HepG2 (cell line): ENCODE results near the gene NEU1. TPM values are rescaled to one million over a fixed set of nuclear protein-coding genes. Genes with fewer than 3 reads are reported as not detected.

Experiments used
- ATAC-seq: fragments of 200-7000 bp; cut with Tn5 transposase; 3 replicates; pipeline ENCODE4 v1.9.1; 2020; ENCODE audit warnings: mild to moderate bottlenecking, moderate library complexity
- BruUV-seq: library from RNA; stranded (reverse); fragments of 400-500 nt; replicated peaks from 2 replicates; lab custom pipeline; 2021; lab: Mats Ljungman, UMichigan
- CTCF ChIA-PET: fragments of 300-600 bp; formaldehyde crosslinking; extraction: SDS; loops from one replicate; lab custom pipeline; 2021; ENCODE audit warnings: low total read pairs, inconsistent platforms, low intra/inter-chr PET ratio; lab: Yijun Ruan, JAX
- POLR2A ChIA-PET: fragments of 350-600 bp; sonication (Branson Sonifier 250); formaldehyde crosslinking; loops from one replicate; lab custom pipeline; 2020; ENCODE audit warnings: antibody characterized with exemption, inconsistent platforms; lab: Yijun Ruan, JAX
- DNase-seq: peaks from one replicate; pipeline ENCODE4 v3.0.0-alpha.2; 2015; ENCODE audit warnings: low spot score
- FAIRE-seq: peaks from 3 replicates; lab custom pipeline; 2011; peaks lifted over from hg19 to GRCh38; lab: Jason Lieb, UNC
- H2AFZ ChIP-seq: one replicate; pipeline ENCODE4 v1.6.1; 2011; ENCODE audit warnings: low read length, inconsistent platforms
- H3K27ac ChIP-seq: fragments of 300-600 bp; 3 replicates; pipeline ENCODE4 v1.8.0; 2011; ENCODE audit warnings: mixed run types, mild to moderate bottlenecking, mixed read lengths, low read length, inconsistent platforms; ENCODE audit not compliant: insufficient read depth; ENCODE audit errors: extremely low read length
- H3K27me3 ChIP-seq, 2 experiments: fragments of 200-600 bp in 1 of 2; 2 replicates in 1 of 2; 3 replicates in 1 of 2; pipeline versions ENCODE4 v1.6.0 to v1.8.0; 2011; ENCODE audit warnings: low read length in 2 of 2, mild to moderate bottlenecking in 2 of 2, moderate library complexity in 2 of 2, inconsistent platforms in 1 of 2; ENCODE audit not compliant: insufficient read depth in 2 of 2, control insufficient read depth in 1 of 2
- H3K36me3 ChIP-seq, 2 experiments: fragments of 200-600 bp in 1 of 2; replicated peaks in 1 of 2; 2 replicates in 1 of 2; 3 replicates in 1 of 2; pipeline versions ENCODE4 v1.5.1 to v1.8.0; 2011; ENCODE audit warnings: low read length in 2 of 2, inconsistent platforms in 1 of 2; ENCODE audit not compliant: insufficient read depth in 2 of 2, control insufficient read depth in 1 of 2
- H3K4me1 ChIP-seq: 2 replicates; pipeline ENCODE4 v1.5.1; 2012; ENCODE audit warnings: low read length, inconsistent platforms; ENCODE audit not compliant: insufficient read depth
- H3K4me2 ChIP-seq: 2 replicates; pipeline ENCODE4 v1.6.0; 2011; ENCODE audit warnings: low read depth, low read length, inconsistent platforms
- H3K4me3 ChIP-seq, 3 experiments: fragments of 200-600 bp in 1 of 3; sonication (generic), shearing (Covaris generic) in 1 of 3; replicated peaks in 1 of 3; 2 replicates each; pipeline ENCODE4 v1.5.1; 2011 to 2016; ENCODE audit warnings: low read length in 3 of 3, inconsistent platforms in 2 of 3, low read depth in 2 of 3, mild to moderate bottlenecking in 2 of 3, control low read depth in 1 of 3, mixed read lengths in 1 of 3; ENCODE audit not compliant: insufficient read depth in 1 of 3
- H3K79me2 ChIP-seq: one replicate; pipeline ENCODE4 v1.6.1; 2011; ENCODE audit warnings: low read length, inconsistent platforms; ENCODE audit not compliant: insufficient read depth
- H3K9ac ChIP-seq: 2 replicates; pipeline ENCODE4 v1.6.0; 2011; ENCODE audit warnings: mild to moderate bottlenecking, low read depth, low read length, inconsistent platforms; ENCODE audit not compliant: insufficient read depth
- H3K9me3 ChIP-seq: 2 replicates; pipeline ENCODE4 v1.5.1; 2012; ENCODE audit warnings: mild to moderate bottlenecking, low read length
- H4K20me1 ChIP-seq: 2 replicates; pipeline ENCODE4 v1.6.0; 2011; ENCODE audit warnings: inconsistent platforms, mild to moderate bottlenecking, low read length, moderate library complexity; ENCODE audit not compliant: insufficient read depth
- ATF7-NPFF ChIP-seq: sonication (generic); formaldehyde crosslinking; IDR thresholded peaks from 2 replicates; pipeline ENCODE4 v1.8.1; 2023; ENCODE audit warnings: mild to moderate bottlenecking, low read depth, missing genetic modification reagents, moderate library complexity
- BCL3 ChIP-seq: sonication (generic); formaldehyde crosslinking; IDR thresholded peaks from 2 replicates; pipeline ENCODE4 v1.5.1; 2020; ENCODE audit warnings: mild to moderate bottlenecking, missing genetic modification reagents, moderate library complexity
- HDAC1 ChIP-seq: sonication (generic); formaldehyde crosslinking; IDR thresholded peaks from 2 replicates; pipeline ENCODE4 v1.5.1; 2020; ENCODE audit warnings: mild to moderate bottlenecking, missing genetic modification reagents
- KDM2A ChIP-seq: sonication (generic); formaldehyde crosslinking; IDR thresholded peaks from 2 replicates; pipeline ENCODE4 v1.4.0; 2020; ENCODE audit warnings: low read depth, missing genetic modification reagents, borderline replicate concordance
- KMT2A ChIP-seq: sonication (generic); formaldehyde crosslinking; IDR thresholded peaks from 2 replicates; pipeline ENCODE4 v1.4.0; 2020; ENCODE audit warnings: missing genetic modification reagents
- MTA1 ChIP-seq: sonication (generic); formaldehyde crosslinking; IDR thresholded peaks from 2 replicates; pipeline ENCODE4 v1.4.0; 2020; ENCODE audit warnings: missing genetic modification reagents, mild to moderate bottlenecking, borderline replicate concordance
- SMAD1 ChIP-seq: sonication (generic); formaldehyde crosslinking; IDR thresholded peaks from 2 replicates; pipeline ENCODE4 v1.4.0; 2020; ENCODE audit warnings: missing genetic modification reagents, low read depth, mild to moderate bottlenecking, borderline replicate concordance
- TIGD3 ChIP-seq: sonication (generic); formaldehyde crosslinking; IDR thresholded peaks from 2 replicates; pipeline ENCODE4 v1.5.1; 2020; ENCODE audit warnings: mild to moderate bottlenecking, missing genetic modification reagents, borderline replicate concordance
- ZFYVE20 ChIP-seq: sonication (generic); formaldehyde crosslinking; IDR thresholded peaks from 2 replicates; pipeline ENCODE4 v1.8.0; 2023; ENCODE audit warnings: low read depth, mild to moderate bottlenecking, moderate library complexity, missing genetic modification reagents, borderline replicate concordance
- ZMAT3 ChIP-seq: sonication (generic); formaldehyde crosslinking; conservative IDR thresholded peaks from 2 replicates; pipeline ENCODE4 v1.7.0; 2021; ENCODE audit warnings: missing genetic modification reagents
- ZNF235 ChIP-seq: sonication (generic); formaldehyde crosslinking; IDR thresholded peaks from 2 replicates; pipeline ENCODE4 v1.8.1; 2023; ENCODE audit warnings: mild to moderate bottlenecking, missing genetic modification reagents, borderline replicate concordance
- ZNF253 ChIP-seq: sonication (generic); formaldehyde crosslinking; IDR thresholded peaks from 2 replicates; pipeline ENCODE4 v1.8.0; 2022; ENCODE audit warnings: mild to moderate bottlenecking, missing genetic modification reagents, borderline replicate concordance
- ZNF274 ChIP-seq: sonication (generic); formaldehyde crosslinking; IDR thresholded peaks from 2 replicates; pipeline ENCODE4 v1.5.1; 2020; ENCODE audit warnings: mild to moderate bottlenecking, missing genetic modification reagents
- ZNF580 ChIP-seq: IDR thresholded peaks from 2 replicates; pipeline ENCODE4 v1.6.1; 2016; ENCODE audit warnings: low read depth, borderline replicate concordance
- ZNF670 ChIP-seq: sonication (generic); formaldehyde crosslinking; IDR thresholded peaks from 2 replicates; pipeline ENCODE4 v1.8.0; 2022; ENCODE audit warnings: mild to moderate bottlenecking, missing genetic modification reagents, borderline replicate concordance
- ZNF713 ChIP-seq: sonication (generic); formaldehyde crosslinking; IDR thresholded peaks from 2 replicates; pipeline ENCODE4 v1.4.0; 2020; ENCODE audit warnings: mild to moderate bottlenecking, missing genetic modification reagents
- ZNF746 ChIP-seq: sonication (generic); formaldehyde crosslinking; IDR thresholded peaks from 2 replicates; pipeline ENCODE4 v1.8.0; 2022; ENCODE audit warnings: mild to moderate bottlenecking, missing genetic modification reagents
- ZSCAN12 ChIP-seq: sonication (generic); formaldehyde crosslinking; IDR thresholded peaks from 2 replicates; pipeline ENCODE4 v1.9.0; 2021; ENCODE audit warnings: mild to moderate bottlenecking, missing genetic modification reagents
- WGBS: methylation state at CpG from one replicate; pipeline ENCODE4 v1.1.6; 2017; ENCODE audit warnings: low lambda C conversion rate; 5-methylcytosine and 5-hydroxymethylcytosine counted together
- in situ Hi-C: cut with HindIII; loops from 2 replicates; pipeline ENCODE4 v1.10.0; 2017; ENCODE audit warnings: low pct_unique_long_range_greater_than_20kb; ENCODE audit not compliant: extremely low pct_ligation_motif_present
- intact Hi-C: fragments of 100-400 bp; cut with micrococcal nuclease; formaldehyde crosslinking; loops from one replicate; pipeline ENCODE4 v1.10.0; 2022; ENCODE audit not compliant: unreplicated experiment
- polyA plus RNA-seq, 8 experiments: library from polyadenylated mRNA; depleted of rRNA in 3 of 8; stranded (reverse) in 7 of 8; unstranded in 1 of 8; fragments of >200 nt; fragmentation: Illumina TruSeq in 4 of 8; extraction: Trizol in 4 of 8; gene quantifications; 2 replicates each; pipeline versions ENCODE4 v1.2.1 to v1.2.3, GENCODE V29; 2011 to 2016; ENCODE audit warnings: low read depth in 4 of 8, missing spikeins in 1 of 8, mixed read lengths in 1 of 8; ENCODE audit not compliant: insufficient read depth in 1 of 8
- total RNA-seq, 5 experiments: library from RNA; depleted of rRNA; stranded (reverse); fragments of >200 nt; fragmentation: Illumina TruSeq; extraction: Trizol; gene quantifications; 2 replicates each; pipeline ENCODE4 v1.2.3, GENCODE V29; 2016; ENCODE audit warnings: low read depth in 1 of 5

Gene NEU1
- total and polyA plus RNA-seq, 2 of the 13 experiments (the other 11 are each of a cell fraction or from before 2014, with no cell fraction given) = 215 to 297 TPM

GRCh38 chr6:31896856-31897611 lies 34.4 kb upstream of the NEU1 start (continued):
- TF ChIP-seq SMAD1 (CRISPR knock-in tag) (0 out of 2 replicates have a peak, but pooled peaks have one; percentile 19), ZNF235 (CRISPR knock-in tag) (0 out of 2 replicates have a peak, but pooled peaks have one; percentile 65), HDAC1 (CRISPR knock-in tag) (peak; percentile 26; the same call in 1 of the 2 replicates), ATF7-NPFF (CRISPR knock-in tag) (0 out of 2 replicates have a peak, but pooled peaks have one; percentile 62)

- ATAC-seq (no peak), DNase-seq (no peak), FAIRE-seq (no peak)
- Histone ChIP-seq H2AFZ (no peak overlapping the region), H3K9me3 (no peaks in the 10 kb centered on the region), H3K4me1 (peaks cover 35% of the 10 kb centered on the region), H3K79me2 (peaks cover 26% of the 10 kb centered on the region), H3K4me2 (peak overlapping the region; percentile 97), H3K4me3 (peak overlapping the region; percentile 89 to 100 (median 96)), H3K27ac (peak overlapping the region; percentile 69), H3K27me3 (peaks cover 0 to 7% of the 10 kb centered on the region in 2 experiments; a peak in 1 of 5 replicates), H3K36me3 (peaks cover 19 to 33% of the 10 kb centered on the region in 2 experiments), H4K20me1 (no peaks in the 10 kb centered on the region), H3K9ac (peak overlapping the region; percentile 84)
- WGBS = 60% methylated on average over 4 of the region's 4 CpGs
- BruUV-seq = no TSS peak
- in situ Hi-C loops (no loop called here), intact Hi-C loops (loop anchor here (2.0 to 5.0 kb wide), 2 partner anchors 32 to 64 kb away; no protein-coding TSS in a partner anchor)
- no peak for TF ChIP-seq ZNF746 (CRISPR knock-in tag)
- 0 out of 2 replicates have a peak, but pooled peaks have one; percentile 1 for TF ChIP-seq MTA1 (CRISPR knock-in tag)
- TF ChIP-seq ZFYVE20 = peak; percentile 10; the same call in 1 of the 2 replicates
- TF ChIP-seq KDM2A = 0 out of 2 replicates have a peak, but pooled peaks have one; percentile 13
- TF ChIP-seq ZNF274 = 0 out of 2 replicates have a peak, but pooled peaks have one; percentile 25
- TF ChIP-seq TIGD3 = 0 out of 2 replicates have a peak, but pooled peaks have one; percentile 11
- TF ChIP-seq ZNF580 = 0 out of 2 replicates have a peak, but pooled peaks have one; percentile 11
- peak; percentile 48; the same call in 1 of the 2 replicates for TF ChIP-seq KMT2A
- 0 out of 2 replicates have a peak, but pooled peaks have one; percentile 52 for TF ChIP-seq BCL3
- TF ChIP-seq ZMAT3 (CRISPR knock-in tag) = peak; percentile 20; the same call in 1 of the 2 replicates
- no peak for TF ChIP-seq ZSCAN12 (CRISPR knock-in tag)
- TF ChIP-seq ZNF670 (CRISPR knock-in tag) = no peak
- TF ChIP-seq ZNF253 (CRISPR knock-in tag) = no peak
- TF ChIP-seq ZNF713 (CRISPR knock-in tag) = no peak
- ChIA-PET POLR2A (interaction anchor here (1.2 to 4.7 kb wide), 6 partner anchors 24 to 75 kb away, joined by 3 to 41 read pairs (median 14); partner anchors contain the start of genes CFB, DXO and NEU1), CTCF (no interaction called here)
Observed at GRCh38 chr6:31896493-31896855, 33.9 kb upstream of the NEU1 start.
